ENCODE data around the gene MGMT.

DNA sequence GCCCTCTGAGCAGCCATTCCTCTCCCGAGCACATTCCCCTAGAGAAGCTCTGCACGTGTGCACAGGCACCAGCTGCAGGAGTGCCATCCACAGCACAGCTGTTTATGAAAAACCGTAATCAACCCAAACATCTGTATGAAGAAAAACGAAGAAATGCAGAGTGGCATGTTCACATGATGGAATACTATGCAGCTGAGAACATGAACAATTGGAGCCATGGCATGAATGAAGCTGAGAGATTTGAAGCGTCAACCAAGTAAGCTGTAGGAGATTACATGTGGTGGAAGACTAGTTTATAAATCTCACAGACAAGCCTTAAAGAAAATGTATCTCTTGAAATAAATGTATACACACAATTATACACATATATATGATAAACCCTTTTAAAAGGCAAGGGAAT, 320.5 kb downstream of the MGMT start:
- TF ChIP-seq POLR2AphosphoS5 (IDR thresholded peaks at IDR 0.05) (no peak), POLR2A (IDR thresholded peaks at IDR 0.05) (no peak)
- TF ChIP-seq, protein P1, sequence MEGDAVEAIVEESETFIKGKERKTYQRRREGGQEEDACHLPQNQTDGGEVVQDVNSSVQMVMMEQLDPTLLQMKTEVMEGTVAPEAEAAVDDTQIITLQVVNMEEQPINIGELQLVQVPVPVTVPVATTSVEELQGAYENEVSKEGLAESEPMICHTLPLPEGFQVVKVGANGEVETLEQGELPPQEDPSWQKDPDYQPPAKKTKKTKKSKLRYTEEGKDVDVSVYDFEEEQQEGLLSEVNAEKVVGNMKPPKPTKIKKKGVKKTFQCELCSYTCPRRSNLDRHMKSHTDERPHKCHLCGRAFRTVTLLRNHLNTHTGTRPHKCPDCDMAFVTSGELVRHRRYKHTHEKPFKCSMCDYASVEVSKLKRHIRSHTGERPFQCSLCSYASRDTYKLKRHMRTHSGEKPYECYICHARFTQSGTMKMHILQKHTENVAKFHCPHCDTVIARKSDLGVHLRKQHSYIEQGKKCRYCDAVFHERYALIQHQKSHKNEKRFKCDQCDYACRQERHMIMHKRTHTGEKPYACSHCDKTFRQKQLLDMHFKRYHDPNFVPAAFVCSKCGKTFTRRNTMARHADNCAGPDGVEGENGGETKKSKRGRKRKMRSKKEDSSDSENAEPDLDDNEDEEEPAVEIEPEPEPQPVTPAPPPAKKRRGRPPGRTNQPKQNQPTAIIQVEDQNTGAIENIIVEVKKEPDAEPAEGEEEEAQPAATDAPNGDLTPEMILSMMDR (IDR thresholded peaks at IDR 0.05): no peak
